HS-5 (cell line): ENCODE measurements around the gene CCT3.

Source experiments
- DNase-seq: peaks from one replicate; pipeline ENCODE4 v3.0.0-alpha.2; 2012; ENCODE audit warnings: low read depth

The CCT3 gene

GRCh38 chr1:156276966-156277381 is 61.1 kb downstream of the CCT3 start:
- no peak for DNase-seq

DNA sequence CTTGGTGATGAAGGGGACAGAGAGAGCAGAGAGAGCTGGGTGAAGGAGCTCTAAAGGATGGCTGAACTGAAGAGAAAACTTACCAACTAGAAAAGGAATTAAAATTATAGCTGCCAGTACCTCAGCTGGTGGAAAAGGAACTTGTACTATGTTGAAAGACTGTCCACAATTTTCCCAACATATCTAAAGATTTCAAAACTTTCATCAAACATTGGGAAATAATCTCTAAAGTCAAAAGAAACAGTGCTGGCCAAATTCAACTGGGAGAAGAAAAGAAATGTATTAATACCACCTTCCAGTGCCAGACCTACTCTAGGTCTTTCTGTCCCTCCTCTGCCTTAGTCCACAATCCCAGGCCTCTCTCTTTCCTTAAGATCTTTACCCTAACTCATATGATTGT is 61.6 kb downstream of the CCT3 start:
- no peak for DNase-seq

- DNase-seq = no peak
Observed at GRCh38 chr1:156270314-156270713, 67.8 kb downstream of the CCT3 start.

GRCh38 chr1:156268336-156268735 is 69.8 kb downstream of the CCT3 start:
- DNase-seq = no peak

DNA sequence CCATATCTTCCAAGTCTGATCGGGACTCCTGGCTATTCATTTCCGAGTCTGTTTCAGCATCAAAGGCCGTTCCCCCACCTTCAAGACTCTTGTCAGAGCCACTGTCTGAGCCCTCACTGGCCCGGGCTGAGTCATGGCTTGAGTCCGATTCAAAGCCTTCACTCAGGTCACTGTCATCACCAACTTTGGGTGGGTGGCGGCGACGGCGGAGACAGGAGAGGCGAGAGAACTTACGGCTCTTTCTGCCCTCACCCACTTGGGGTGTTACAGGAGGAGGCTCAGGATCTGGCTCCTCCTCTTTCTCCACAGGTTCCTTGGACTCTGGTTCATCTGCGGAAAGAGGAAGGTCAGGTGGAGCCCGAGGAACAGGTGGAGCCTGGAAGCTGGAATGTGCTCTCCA is 72.0 kb downstream of the CCT3 start:
- DNase-seq = no peak

DNA sequence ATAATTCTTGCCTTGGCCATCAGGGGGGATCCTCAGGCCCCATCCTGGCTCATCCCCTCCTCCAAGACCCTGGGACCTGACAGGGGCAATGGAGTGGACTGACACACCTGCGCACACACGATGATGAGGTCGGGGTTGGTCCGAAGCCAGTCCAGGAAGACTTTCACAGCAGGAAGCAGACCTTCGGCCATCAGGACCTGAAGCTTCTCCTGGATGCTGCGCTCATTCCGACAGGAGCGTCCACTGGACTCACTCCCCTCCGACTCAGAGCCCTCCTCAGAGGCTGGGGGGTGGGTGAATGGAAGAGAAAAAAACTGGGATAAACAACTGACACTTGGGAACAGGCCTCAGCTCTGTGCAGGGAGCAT is 74.8 kb downstream of the CCT3 start:
- DNase-seq = no peak

- DNase-seq = peak; percentile 83
Observed at GRCh38 chr1:156262461-156263287, 75.4 kb downstream of the CCT3 start.

DNA sequence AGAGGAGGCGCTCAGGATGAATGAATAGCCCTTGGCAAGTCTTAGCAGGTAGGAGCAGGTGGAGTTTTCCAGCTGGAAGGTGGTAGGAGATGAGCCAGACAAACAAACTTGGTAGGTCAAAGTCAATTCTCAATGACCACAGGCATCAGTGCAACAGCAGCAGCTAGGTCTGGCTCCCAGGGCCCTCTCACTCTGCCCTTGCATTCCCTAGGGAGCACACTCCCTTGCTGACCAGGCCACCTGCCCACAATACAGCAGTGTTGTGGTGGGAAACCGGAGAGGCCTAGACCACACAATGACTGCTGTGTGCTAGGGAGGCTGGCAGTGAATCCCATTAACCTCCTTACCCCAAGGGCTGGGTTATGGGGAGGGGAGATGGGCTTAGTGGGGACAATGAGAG is 77.2 kb downstream of the CCT3 start:
- DNase-seq = no peak

DNA sequence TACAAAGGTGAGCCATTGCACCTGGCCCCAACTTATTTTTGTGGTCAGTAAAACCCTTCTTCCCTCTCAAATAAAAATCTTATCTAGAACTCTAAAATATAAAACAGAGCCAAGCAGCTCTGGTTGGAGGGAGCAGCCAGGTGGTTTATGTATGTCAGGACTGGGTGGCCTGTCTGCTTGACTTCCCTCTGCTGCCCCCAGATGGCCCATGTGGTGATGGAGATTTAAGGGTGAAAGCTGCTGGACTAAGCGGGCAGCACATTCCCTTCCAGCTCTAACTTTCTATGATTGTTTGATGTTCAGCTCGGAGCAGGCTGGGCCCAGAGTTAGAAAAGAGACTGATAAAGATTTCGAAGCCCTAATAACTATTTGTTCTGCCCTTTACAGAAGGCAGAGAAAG is 78.3 kb downstream of the CCT3 start:
- no peak for DNase-seq
